IPS-20b (cell line): ENCODE results near the gene NR3C2.

Source experiments
- H3K27ac ChIP-seq: one replicate; pipeline ENCODE4 v1.5.1; 2013; ENCODE audit warnings: low read length
- H3K27me3 ChIP-seq: 2 replicates; pipeline ENCODE4 v1.6.1; 2013; ENCODE audit warnings: mild to moderate bottlenecking, low read length, inconsistent platforms; ENCODE audit not compliant: insufficient read depth
- H3K36me3 ChIP-seq: 2 replicates; pipeline ENCODE4 v1.6.1; 2013; ENCODE audit warnings: low read depth, mild to moderate bottlenecking, inconsistent platforms, low read length, moderate library complexity; ENCODE audit not compliant: insufficient read depth
- H3K4me1 ChIP-seq: 2 replicates; pipeline ENCODE4 v1.6.1; 2013; ENCODE audit warnings: mild to moderate bottlenecking, control low read depth, inconsistent platforms, low read length, moderate library complexity; ENCODE audit not compliant: insufficient read depth
- H3K4me3 ChIP-seq: 2 replicates; pipeline ENCODE4 v1.5.1; 2013; ENCODE audit warnings: mild to moderate bottlenecking, low read length, inconsistent platforms
- H3K9ac ChIP-seq: 2 replicates; pipeline ENCODE4 v1.6.1; 2013; ENCODE audit warnings: low read depth, mild to moderate bottlenecking, inconsistent platforms, low read length, moderate library complexity
- H3K9me3 ChIP-seq: 2 replicates; pipeline ENCODE4 v1.6.1; 2013; ENCODE audit warnings: mild to moderate bottlenecking, low read depth, low read length, inconsistent platforms; ENCODE audit not compliant: insufficient read depth

Gene NR3C2

DNA sequence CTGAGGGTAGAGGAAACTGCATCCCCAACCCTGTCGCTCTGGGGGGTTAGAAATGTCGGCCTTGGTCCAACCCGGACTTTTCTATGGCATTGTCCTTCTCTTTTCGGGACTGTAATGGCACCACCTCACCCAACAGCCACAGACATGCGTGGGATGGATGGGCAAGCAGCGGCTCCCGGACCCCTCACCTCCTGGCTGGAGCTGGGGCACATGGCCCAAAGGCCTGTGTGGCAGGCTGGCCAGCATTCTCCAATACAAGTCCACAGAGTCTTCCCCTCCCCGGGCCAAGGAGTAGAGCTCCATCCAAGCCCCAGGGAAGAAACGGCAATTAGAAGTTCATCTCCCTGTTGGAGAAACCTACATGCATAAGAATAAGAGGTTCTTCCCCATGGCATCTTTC is 142.9 kb downstream of the NR3C2 start:
- Histone ChIP-seq H3K4me3 (no peak overlapping the region), H3K9me3 (peaks cover 44% of the 10 kb centered on the region), H3K27ac (no peak overlapping the region), H3K4me1 (no peaks in the 10 kb centered on the region), H3K27me3 (no peaks in the 10 kb centered on the region), H3K36me3 (no peaks in the 10 kb centered on the region), H3K9ac (no peak overlapping the region)

DNA sequence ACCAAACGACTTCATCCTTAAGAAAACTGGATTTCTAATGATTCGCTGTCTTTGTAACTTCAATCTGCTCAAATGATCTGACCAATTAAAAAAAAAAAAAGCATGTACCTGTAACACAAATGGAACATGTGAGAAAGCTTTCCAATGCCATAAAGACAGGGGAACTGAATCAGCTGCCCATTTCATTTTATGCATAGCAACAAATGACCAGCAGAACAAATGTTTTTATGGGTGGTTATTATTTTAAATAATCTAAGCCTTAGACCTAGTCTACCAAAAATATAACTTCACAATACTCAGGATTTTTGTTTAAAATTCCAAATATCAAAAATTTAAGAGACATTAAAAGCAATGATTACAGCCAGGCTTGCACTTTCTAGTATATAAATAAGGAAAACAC is 145.7 kb downstream of the NR3C2 start:
- H3K9ac ChIP-seq = no peak overlapping the region
- no peaks in the 10 kb centered on the region for H3K4me1 ChIP-seq
- H3K4me3 ChIP-seq = no peak overlapping the region
- H3K9me3 ChIP-seq = peaks cover 30% of the 10 kb centered on the region
- H3K27me3 ChIP-seq = no peaks in the 10 kb centered on the region
- H3K36me3 ChIP-seq = no peaks in the 10 kb centered on the region
- H3K27ac ChIP-seq = no peak overlapping the region

DNA sequence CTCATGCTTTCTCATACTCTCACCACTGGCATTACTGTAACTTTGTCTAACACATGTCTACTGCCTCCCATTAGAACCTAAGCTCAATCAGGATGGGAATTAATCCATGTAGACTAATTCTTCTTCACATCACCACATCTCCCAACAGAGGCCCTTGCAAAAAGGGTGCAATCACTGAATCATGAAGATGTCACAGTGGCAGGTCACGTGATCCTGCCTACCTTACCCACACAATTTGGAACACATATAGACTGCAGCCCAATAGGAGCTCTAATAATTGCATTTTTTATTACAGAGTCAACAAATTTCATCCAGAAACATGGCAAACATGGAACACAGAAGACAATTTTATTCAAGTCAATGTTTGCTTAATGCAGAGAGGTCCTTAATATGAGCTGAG is 146.6 kb downstream of the NR3C2 start:
- no peak overlapping the region for H3K27ac ChIP-seq
- H3K36me3 ChIP-seq = no peaks in the 10 kb centered on the region
- H3K9me3 ChIP-seq = peaks cover 22% of the 10 kb centered on the region
- H3K27me3 ChIP-seq = no peaks in the 10 kb centered on the region
- H3K9ac ChIP-seq = no peak overlapping the region
- no peak overlapping the region for H3K4me3 ChIP-seq
- H3K4me1 ChIP-seq = no peaks in the 10 kb centered on the region

DNA sequence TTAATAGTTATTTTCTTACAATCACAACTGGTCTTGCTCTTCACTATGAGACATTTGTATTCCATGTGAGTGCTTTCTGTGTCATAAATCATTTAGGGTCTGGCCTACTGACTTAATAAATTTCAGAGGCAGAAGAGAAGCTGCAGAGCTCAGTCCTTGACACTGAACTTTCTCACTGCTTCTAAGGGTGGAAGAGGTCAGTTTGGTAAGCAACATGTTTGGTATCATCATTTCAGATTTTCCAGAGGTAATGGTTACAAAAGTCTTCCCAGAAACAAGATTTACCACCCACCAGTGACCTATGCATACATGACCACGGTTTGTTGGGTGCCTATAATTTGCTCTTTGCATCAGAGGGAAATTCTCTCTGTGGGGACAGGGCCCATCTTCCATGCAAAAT is 148.6 kb downstream of the NR3C2 start:
- Histone ChIP-seq H3K9me3 (peaks cover 7% of the 10 kb centered on the region), H3K36me3 (no peaks in the 10 kb centered on the region), H3K4me3 (no peak overlapping the region), H3K27ac (no peak overlapping the region), H3K9ac (no peak overlapping the region), H3K4me1 (no peaks in the 10 kb centered on the region), H3K27me3 (no peaks in the 10 kb centered on the region)

DNA sequence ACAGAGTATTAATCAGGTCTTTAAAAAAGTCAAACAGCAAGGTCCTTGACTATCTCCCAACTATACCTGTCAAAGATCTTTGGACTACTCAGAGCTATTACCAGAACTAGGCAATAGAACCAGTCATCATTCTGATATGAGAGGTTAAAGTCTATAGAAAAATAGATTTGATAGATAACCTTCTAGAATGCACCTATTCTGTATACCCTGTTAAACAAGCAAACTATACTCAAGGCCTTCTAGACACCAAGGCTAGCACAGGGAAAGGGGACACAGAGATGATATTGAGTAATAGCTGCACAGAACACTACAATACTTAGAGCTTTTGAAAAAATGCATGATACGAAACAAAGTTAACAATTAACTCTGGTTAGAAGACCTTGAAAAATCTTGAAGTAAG is 149.5 kb downstream of the NR3C2 start:
- Histone ChIP-seq H3K9me3 (no peaks in the 10 kb centered on the region; the same call in 1 of the 2 replicates), H3K4me3 (no peak overlapping the region), H3K36me3 (no peaks in the 10 kb centered on the region), H3K27ac (no peak overlapping the region), H3K27me3 (no peaks in the 10 kb centered on the region), H3K4me1 (no peaks in the 10 kb centered on the region), H3K9ac (no peak overlapping the region)

DNA sequence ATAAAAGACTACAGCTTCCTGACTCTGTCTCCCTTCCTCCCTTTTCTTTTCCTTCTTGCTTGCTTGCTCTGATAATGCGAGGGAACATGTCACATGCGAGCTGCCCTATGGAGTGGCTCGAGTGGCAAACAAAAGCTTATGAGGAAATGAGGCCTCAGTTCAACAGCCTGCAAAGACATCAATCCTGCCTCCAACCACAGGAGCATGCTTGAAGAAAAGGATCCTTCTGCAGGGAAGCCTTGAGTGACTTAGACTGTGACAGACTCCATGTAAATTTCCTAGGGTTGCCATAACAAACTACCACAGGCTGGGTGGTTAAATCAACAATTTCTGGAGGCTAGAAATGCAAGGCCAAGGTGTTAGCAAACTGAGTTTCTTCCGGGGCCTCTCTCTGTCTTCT is 152.5 kb downstream of the NR3C2 start:
- Histone ChIP-seq H3K36me3 (no peaks in the 10 kb centered on the region), H3K27ac (no peak overlapping the region), H3K4me1 (no peaks in the 10 kb centered on the region), H3K9me3 (no peaks in the 10 kb centered on the region), H3K27me3 (no peaks in the 10 kb centered on the region), H3K4me3 (no peak overlapping the region), H3K9ac (no peak overlapping the region)

DNA sequence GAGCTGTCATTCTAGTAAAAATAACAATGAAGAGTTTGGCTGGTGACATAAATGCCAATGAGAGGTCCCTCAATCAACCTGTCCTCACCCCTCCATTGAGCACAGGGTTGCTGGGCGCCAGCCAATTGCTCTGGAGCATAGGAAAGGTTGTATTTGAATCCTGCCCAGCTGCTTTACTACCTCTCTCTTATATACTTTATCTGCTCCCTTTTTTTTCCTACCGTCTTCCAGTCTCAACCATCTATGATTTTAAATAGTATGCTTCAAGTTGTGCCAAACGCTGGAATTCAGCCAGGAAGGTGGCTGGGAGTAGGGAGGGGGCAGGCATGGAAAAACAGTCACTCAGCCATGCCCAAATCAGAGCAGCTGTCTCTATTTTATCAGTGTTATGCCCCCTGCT is 153.8 kb downstream of the NR3C2 start:
- Histone ChIP-seq H3K27ac (no peak overlapping the region), H3K4me1 (no peaks in the 10 kb centered on the region), H3K9me3 (no peaks in the 10 kb centered on the region), H3K9ac (no peak overlapping the region), H3K36me3 (no peaks in the 10 kb centered on the region), H3K4me3 (no peak overlapping the region), H3K27me3 (no peaks in the 10 kb centered on the region)

DNA sequence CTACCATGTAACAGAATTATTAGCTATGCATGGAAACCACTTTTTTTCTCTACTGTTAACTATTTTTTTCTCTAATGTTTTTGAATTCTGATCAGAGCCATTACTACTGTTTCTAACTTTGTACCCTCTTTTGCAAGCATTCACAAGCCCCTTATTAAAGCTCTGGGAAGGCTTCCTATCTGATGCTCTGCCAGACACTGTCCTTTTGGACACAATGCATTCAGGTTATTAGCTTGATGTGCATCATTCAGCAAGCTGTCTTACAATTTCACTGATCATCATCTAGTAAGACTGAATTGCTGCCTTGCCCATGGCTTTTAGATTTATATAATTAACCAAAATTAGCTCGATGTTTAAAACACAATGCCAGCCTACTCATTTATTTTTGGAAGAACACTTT is 155.1 kb downstream of the NR3C2 start:
- Histone ChIP-seq H3K9ac (no peak overlapping the region), H3K4me3 (no peak overlapping the region), H3K4me1 (no peaks in the 10 kb centered on the region), H3K9me3 (no peaks in the 10 kb centered on the region), H3K36me3 (no peaks in the 10 kb centered on the region), H3K27ac (no peak overlapping the region), H3K27me3 (no peaks in the 10 kb centered on the region)

DNA sequence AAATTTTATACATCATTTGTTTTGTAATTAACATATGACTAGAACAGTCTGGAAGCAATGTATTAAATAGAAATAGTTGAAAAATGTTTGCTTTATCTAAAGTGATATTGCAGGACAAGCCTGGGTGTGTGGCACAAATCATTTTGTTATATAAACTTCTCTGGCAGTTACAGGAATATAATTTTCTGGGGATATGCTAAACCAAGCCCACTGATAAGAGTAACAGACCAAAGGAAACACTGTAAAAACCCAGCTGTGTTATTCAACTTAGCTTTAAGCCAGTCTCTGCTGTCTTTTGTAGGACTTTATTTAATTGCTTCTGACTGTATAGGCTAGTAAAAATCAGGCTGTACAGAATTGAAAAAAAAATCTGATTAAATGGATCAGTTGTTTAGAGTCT is 156.2 kb downstream of the NR3C2 start:
- Histone ChIP-seq H3K9ac (no peak overlapping the region), H3K9me3 (no peaks in the 10 kb centered on the region), H3K27me3 (no peaks in the 10 kb centered on the region), H3K4me3 (no peak overlapping the region), H3K4me1 (no peaks in the 10 kb centered on the region), H3K27ac (no peak overlapping the region), H3K36me3 (no peaks in the 10 kb centered on the region)

DNA sequence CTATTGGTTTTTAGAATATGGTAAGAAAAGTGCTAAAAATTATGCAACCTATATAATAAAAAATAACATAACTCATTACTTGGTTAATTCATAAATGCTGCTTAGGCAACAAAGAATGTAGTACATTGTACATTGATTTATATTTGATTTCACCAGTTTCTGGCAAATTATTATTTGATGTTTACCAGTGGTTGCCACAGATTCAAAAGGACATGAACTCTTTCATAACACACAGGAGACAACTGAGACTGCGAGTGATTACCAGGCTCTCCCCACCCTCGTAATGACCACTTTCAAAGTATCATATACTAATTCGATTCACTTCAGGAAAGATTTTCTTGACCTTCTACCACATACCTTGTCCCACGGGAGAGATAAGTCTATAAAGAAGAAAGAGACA is 158.5 kb downstream of the NR3C2 start:
- Histone ChIP-seq H3K36me3 (no peaks in the 10 kb centered on the region), H3K4me3 (no peak overlapping the region), H3K4me1 (no peaks in the 10 kb centered on the region), H3K27me3 (no peaks in the 10 kb centered on the region), H3K9ac (no peak overlapping the region), H3K27ac (no peak overlapping the region), H3K9me3 (no peaks in the 10 kb centered on the region)

DNA sequence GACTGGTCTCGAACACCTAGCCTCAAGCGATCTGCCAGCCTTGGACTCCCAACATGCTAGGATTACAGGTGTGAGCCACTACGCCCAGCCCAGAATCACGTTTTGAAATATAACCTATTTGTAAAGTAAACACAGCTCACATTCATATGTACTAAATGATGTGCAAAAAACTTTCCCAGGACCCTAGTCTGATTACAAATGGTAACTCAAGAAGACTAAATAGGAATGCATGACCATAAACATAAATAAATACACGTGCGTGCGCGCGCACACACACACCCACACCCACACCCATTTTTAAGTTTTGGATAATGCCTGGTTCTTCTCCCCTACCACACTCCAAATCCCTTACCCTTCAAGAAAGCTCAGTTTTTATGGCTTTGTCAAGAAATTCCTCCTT is 163.9 kb downstream of the NR3C2 start:
- Histone ChIP-seq H3K27ac (no peak overlapping the region), H3K36me3 (no peaks in the 10 kb centered on the region), H3K4me1 (no peaks in the 10 kb centered on the region), H3K27me3 (no peaks in the 10 kb centered on the region), H3K4me3 (no peak overlapping the region), H3K9me3 (no peaks in the 10 kb centered on the region), H3K9ac (no peak overlapping the region)

DNA sequence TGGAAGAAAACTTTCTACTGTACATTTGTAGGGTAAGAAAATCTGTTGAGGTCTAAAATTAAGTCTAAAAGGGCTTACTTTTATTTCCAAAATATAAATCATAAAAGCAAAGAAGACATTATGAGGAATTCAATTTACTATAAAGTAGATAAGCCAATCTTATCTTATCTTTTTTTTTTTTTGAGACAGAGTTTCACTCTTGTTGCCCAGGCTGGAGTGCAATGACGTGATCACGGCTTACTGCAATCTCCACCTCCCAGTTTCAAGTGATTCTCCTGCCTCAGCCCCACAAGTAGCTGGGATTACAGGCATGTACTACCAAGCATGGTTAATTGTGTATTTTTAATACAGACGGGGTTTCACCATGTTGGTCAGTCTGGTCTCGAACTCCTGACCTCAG is 166.9 kb downstream of the NR3C2 start:
- Histone ChIP-seq H3K9ac (no peak overlapping the region), H3K27ac (no peak overlapping the region), H3K9me3 (no peaks in the 10 kb centered on the region), H3K36me3 (no peaks in the 10 kb centered on the region), H3K4me3 (no peak overlapping the region), H3K4me1 (no peaks in the 10 kb centered on the region), H3K27me3 (no peaks in the 10 kb centered on the region)

DNA sequence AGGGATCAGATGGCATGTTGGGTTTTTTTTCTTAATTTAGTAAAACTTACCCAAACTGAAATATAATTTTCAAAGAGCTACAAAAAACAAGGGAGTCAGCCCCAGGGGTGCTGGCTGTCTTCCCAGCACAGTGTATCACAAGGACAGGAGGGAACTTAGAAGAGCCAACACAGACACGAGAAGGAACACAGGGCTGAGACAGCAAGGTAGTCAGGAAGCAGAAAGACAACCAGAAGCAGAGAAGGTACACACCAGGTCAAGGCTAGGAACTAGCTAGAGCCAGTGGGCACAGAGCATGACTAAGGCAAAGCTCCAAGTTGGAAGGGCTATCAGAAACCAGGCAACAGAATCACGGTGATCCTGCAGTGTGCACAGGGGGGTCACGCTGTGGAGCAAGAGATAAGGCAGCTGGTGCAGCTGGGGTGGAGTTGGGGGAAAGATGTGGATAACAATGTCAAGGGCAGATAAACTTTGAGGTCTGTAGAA is 168.7 kb downstream of the NR3C2 start:
- Histone ChIP-seq H3K4me3 (no peak overlapping the region), H3K9me3 (no peaks in the 10 kb centered on the region), H3K36me3 (no peaks in the 10 kb centered on the region), H3K27ac (no peak overlapping the region), H3K27me3 (no peaks in the 10 kb centered on the region), H3K4me1 (no peaks in the 10 kb centered on the region), H3K9ac (no peak overlapping the region)
